HL-60/S4 (cell line): Measurements from ENCODE around the gene KSR2.

Experiments used
- in situ Hi-C: fragments of 300-500 bp; cut with MboI; formaldehyde crosslinking; loops from 2 replicates; pipeline ENCODE4 v1.14.3; 2022; ENCODE audit warnings: low sequenced_read_pairs

Gene KSR2

GRCh38 chr12:117437516-117438255, 531.1 kb downstream of the KSR2 start:
- in situ Hi-C loops = no loop called here

- in situ Hi-C loops = no loop called here
Observed at GRCh38 chr12:117433878-117434277, 534.9 kb downstream of the KSR2 start.

- in situ Hi-C loops = no loop called here
Observed at GRCh38 chr12:117430246-117430645, 538.5 kb downstream of the KSR2 start.

GRCh38 chr12:117427211-117427610, 541.6 kb downstream of the KSR2 start:
- in situ Hi-C loops = no loop called here

- in situ Hi-C loops = no loop called here
Observed at GRCh38 chr12:117421987-117422386, 546.8 kb downstream of the KSR2 start.

GRCh38 chr12:117421068-117421752, 547.6 kb downstream of the KSR2 start:
- in situ Hi-C loops = no loop called here

GRCh38 chr12:117417004-117417403, 551.8 kb downstream of the KSR2 start:
- in situ Hi-C loops = no loop called here

- in situ Hi-C loops = no loop called here
Observed at GRCh38 chr12:117412465-117413188, 556.2 kb downstream of the KSR2 start.

GRCh38 chr12:117409286-117409685, 559.5 kb downstream of the KSR2 start:
- in situ Hi-C loops = no loop called here

GRCh38 chr12:117408161-117408791, 560.5 kb downstream of the KSR2 start:
- in situ Hi-C loops = no loop called here

GRCh38 chr12:117404940-117405339, 563.9 kb downstream of the KSR2 start:
- in situ Hi-C loops = no loop called here

- in situ Hi-C loops = no loop called here
Observed at GRCh38 chr12:117404203-117404853, 564.5 kb downstream of the KSR2 start.

- in situ Hi-C loops = no loop called here
Observed at GRCh38 chr12:117403586-117404139, 565.1 kb downstream of the KSR2 start.
